NB4 (cell line): Measurements from ENCODE around the gene SLC22A2.

ENCODE experiments used
- DNase-seq: peaks from one replicate; pipeline ENCODE4 v3.0.0; 2010; ENCODE audit warnings: low read depth
- H3K4me3 ChIP-seq: one replicate; pipeline ENCODE4 v1.5.1; 2011; ENCODE audit warnings: mild to moderate bottlenecking, low read depth, low read length, moderate library complexity
- CTCF ChIP-seq: IDR thresholded peaks from one replicate; pipeline ENCODE4 v1.5.1; 2012; ENCODE audit warnings: low read depth, low read length
- MYC ChIP-seq: IDR thresholded peaks from 2 replicates; pipeline ENCODE4 v1.6.1; 2011; ENCODE audit warnings: low read depth, low read length
- POLR2A ChIP-seq: IDR thresholded peaks from 2 replicates; pipeline ENCODE4 v1.6.1; 2011; ENCODE audit warnings: mild to moderate bottlenecking; ENCODE audit not compliant: insufficient read length; ENCODE audit errors: extremely low read depth
- TF ChIP-seq, protein P1 (sequence below): IDR thresholded peaks from 2 replicates; pipeline ENCODE4 v1.6.1; 2011; ENCODE audit warnings: low read depth, low read length

Gene SLC22A2

DNA sequence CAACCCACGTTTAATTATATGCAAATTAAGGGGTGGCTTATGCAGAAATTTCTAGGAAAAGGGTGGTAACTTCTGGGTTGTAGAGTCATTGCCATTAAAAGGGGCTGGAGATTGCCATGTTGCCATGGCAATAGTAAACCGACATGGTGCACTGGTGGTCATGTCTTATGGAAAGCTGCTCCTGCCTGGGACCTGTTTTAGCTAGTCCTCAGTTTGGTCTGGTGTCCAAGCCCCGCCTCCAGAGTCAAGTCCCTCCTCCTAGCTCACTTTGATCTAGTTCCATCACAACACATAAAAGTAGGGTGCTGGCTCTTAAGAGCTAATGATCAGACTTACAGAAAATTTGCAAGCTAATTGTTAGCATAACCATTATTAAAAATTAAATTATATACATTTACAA, 5.3 kb downstream of the SLC22A2 start:
- no peak for TF ChIP-seq CTCF
- TF ChIP-seq, protein P1, sequence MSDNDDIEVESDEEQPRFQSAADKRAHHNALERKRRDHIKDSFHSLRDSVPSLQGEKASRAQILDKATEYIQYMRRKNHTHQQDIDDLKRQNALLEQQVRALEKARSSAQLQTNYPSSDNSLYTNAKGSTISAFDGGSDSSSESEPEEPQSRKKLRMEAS = no peak
- no peak for TF ChIP-seq POLR2A
- no peak for TF ChIP-seq MYC
- no peak for DNase-seq
- H3K4me3 ChIP-seq = no peak overlapping the region

- H3K4me3 ChIP-seq = no peak overlapping the region
- DNase-seq = no peak
- TF ChIP-seq, protein P1 = no peak
- TF ChIP-seq POLR2A = no peak
- TF ChIP-seq CTCF = no peak
- no peak for TF ChIP-seq MYC
These were observed 6.4 kb downstream of the SLC22A2 start for GRCh38 chr6:160252073-160252813.

GRCh38 chr6:160249671-160250070, 8.9 kb downstream of the SLC22A2 start:
- TF ChIP-seq MYC (no peak), CTCF (no peak), POLR2A (no peak)
- TF ChIP-seq, protein P1 = no peak
- no peak overlapping the region for H3K4me3 ChIP-seq
- no peak for DNase-seq

GRCh38 chr6:160248538-160248937, 10.1 kb downstream of the SLC22A2 start:
- no peak overlapping the region for H3K4me3 ChIP-seq
- DNase-seq = no peak
- no peak for TF ChIP-seq CTCF
- TF ChIP-seq MYC = no peak
- TF ChIP-seq POLR2A = no peak
- TF ChIP-seq, protein P1 = no peak

DNA sequence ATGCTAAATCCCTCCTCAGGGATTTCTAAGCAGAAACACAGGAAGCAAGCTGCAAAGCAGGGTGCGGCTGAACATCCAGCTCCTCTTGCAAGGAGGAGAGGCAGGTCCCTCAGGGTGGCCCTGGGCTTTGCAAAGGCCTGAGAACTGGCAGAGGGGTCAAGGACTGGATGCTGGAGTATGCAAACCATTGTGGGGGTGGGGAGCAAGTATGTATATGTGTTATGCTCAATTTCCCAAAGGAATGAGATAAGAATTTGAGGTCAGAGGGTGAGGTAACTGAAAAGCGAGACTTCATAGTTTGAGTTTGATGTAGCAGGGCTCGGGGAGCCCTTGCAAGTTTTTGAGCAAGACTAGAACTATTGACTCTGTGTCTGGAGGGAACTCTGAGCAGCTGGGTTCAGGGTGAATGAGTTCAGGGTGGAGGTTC, 11.2 kb downstream of the SLC22A2 start:
- TF ChIP-seq POLR2A (no peak), CTCF (no peak), MYC (no peak)
- TF ChIP-seq, protein P1 = no peak
- no peak for DNase-seq

GRCh38 chr6:160240691-160241084, 17.9 kb downstream of the SLC22A2 start:
- no peak for DNase-seq
- TF ChIP-seq, protein P1 = no peak
- TF ChIP-seq MYC = no peak
- no peak for TF ChIP-seq CTCF
- no peak for TF ChIP-seq POLR2A
- no peak overlapping the region for H3K4me3 ChIP-seq

More for the DNA sequence above, 11.2 kb downstream of the SLC22A2 start:
- H3K4me3 ChIP-seq = no peak overlapping the region
